Epithelial cell of prostate (primary cell): ENCODE data around the gene LENG8.
A peak's percentile ranks its signal among the peaks of the same experiment; 100 is the strongest.
"Not testable (repeated sequence)": the region's sequence is repeated elsewhere in the genome, so short reads cannot be mapped to it uniquely, and the experiment has no call there.

Experiments
- DNase-seq: peaks from one replicate; pipeline ENCODE4 v3.0.0-alpha.2; 2011; ENCODE audit warnings: low read depth, low spot score
- H3K27ac ChIP-seq: fragments of 450-650 bp; 2 replicates; pipeline ENCODE4 v1.5.1; 2017; ENCODE audit warnings: mild to moderate bottlenecking

Gene LENG8

GRCh38 chr19:54436628-54437252 lies 12.3 kb upstream of the LENG8 start:
- H3K27ac ChIP-seq: no peak overlapping the region
- no peak for DNase-seq

GRCh38 chr19:54439174-54439851 lies 9.7 kb upstream of the LENG8 start:
- H3K27ac ChIP-seq: no peak overlapping the region
- DNase-seq: no peak

- no peak for DNase-seq
- H3K27ac ChIP-seq: no peak overlapping the region
Measured at GRCh38 chr19:54440641-54441040, 8.4 kb upstream of the LENG8 start.

DNA sequence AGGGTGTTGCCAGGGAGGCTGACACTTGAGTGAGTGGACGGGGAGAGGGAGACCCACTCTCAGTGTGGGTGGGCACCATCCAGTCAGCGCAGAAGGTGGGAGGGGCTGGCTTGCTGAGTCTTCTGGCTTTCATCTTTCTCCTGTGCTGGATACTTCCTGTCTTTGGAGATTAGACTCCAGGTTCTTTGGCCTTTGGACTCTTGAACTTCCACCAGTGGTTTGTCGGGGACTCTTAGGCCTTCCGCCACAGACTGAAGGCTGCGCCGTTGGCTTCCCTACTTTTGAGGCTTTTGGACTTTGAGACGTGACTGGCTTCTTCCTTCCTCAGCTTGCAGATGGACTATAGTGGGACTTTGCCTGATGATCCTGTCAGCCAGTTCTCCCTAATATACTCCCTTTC lies 4.3 kb upstream of the LENG8 start:
- H3K27ac ChIP-seq: no peak overlapping the region
- no peak for DNase-seq

GRCh38 chr19:54446349-54446748 lies 2.6 kb upstream of the LENG8 start:
- H3K27ac ChIP-seq: not testable (repeated sequence)

GRCh38 chr19:54448040-54448773 lies 792 bp upstream of the LENG8 start:
- H3K27ac ChIP-seq: peak overlapping the region; percentile 92
- no peak for DNase-seq

More at GRCh38 chr19:54446349-54446748, 2.6 kb upstream of the LENG8 start:
- not testable (repeated sequence) for DNase-seq

DNA sequence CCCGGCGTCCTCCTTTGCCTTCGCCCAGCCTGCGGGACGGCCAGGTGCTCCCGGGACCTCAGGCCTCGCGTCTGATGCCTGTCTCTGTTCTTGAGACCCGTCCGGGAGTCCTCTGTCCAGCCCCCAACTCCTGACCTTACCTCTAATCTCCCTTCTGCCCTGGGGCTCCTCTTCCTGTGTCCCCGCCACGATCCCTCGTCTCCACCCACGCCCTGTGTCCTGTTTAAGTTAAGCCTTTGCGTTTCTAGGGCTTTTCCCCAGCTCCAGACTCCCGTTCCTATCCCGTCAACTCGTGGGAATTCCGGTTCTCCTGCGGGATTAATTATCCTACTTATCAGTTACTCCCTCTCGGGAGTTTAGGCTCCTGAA lies 686 bp downstream of the LENG8 start:
- H3K27ac ChIP-seq: peak overlapping the region; percentile 92
- no peak for DNase-seq

- peak overlapping the region; percentile 9 for H3K27ac ChIP-seq
- DNase-seq: no peak
Measured at GRCh38 chr19:54451331-54451871, 2.4 kb downstream of the LENG8 start.

DNA sequence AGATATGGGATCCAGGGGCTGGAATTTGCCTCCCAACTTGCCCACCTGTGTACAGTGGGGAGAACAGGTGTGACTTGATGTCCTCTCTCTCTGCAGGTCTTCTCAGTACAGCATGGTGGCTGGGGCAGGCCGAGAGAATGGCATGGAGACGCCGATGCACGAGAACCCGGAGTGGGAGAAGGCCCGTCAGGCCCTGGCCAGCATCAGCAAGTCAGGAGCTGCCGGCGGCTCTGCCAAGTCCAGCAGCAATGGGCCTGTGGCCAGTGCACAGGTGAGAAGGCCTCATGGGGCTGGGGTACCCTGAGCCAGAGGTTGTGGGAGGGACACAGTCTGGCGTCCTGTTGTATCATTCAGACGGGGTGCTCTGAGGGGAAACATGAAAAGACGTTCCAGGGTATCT lies 3.0 kb downstream of the LENG8 start:
- DNase-seq: no peak
- no peak overlapping the region for H3K27ac ChIP-seq

GRCh38 chr19:54452626-54453025 lies 3.6 kb downstream of the LENG8 start:
- DNase-seq: no peak
- H3K27ac ChIP-seq: no peak overlapping the region

GRCh38 chr19:54453921-54454780 lies 5.2 kb downstream of the LENG8 start:
- no peak overlapping the region for H3K27ac ChIP-seq
- DNase-seq: no peak

- DNase-seq: no peak
- no peak overlapping the region for H3K27ac ChIP-seq
Measured at GRCh38 chr19:54454781-54455675, 6.0 kb downstream of the LENG8 start.

GRCh38 chr19:54455786-54456422 lies 6.9 kb downstream of the LENG8 start:
- no peak overlapping the region for H3K27ac ChIP-seq
- DNase-seq: no peak

- H3K27ac ChIP-seq: no peak overlapping the region
- no peak for DNase-seq
Measured at GRCh38 chr19:54456423-54457373, 7.7 kb downstream of the LENG8 start.

DNA sequence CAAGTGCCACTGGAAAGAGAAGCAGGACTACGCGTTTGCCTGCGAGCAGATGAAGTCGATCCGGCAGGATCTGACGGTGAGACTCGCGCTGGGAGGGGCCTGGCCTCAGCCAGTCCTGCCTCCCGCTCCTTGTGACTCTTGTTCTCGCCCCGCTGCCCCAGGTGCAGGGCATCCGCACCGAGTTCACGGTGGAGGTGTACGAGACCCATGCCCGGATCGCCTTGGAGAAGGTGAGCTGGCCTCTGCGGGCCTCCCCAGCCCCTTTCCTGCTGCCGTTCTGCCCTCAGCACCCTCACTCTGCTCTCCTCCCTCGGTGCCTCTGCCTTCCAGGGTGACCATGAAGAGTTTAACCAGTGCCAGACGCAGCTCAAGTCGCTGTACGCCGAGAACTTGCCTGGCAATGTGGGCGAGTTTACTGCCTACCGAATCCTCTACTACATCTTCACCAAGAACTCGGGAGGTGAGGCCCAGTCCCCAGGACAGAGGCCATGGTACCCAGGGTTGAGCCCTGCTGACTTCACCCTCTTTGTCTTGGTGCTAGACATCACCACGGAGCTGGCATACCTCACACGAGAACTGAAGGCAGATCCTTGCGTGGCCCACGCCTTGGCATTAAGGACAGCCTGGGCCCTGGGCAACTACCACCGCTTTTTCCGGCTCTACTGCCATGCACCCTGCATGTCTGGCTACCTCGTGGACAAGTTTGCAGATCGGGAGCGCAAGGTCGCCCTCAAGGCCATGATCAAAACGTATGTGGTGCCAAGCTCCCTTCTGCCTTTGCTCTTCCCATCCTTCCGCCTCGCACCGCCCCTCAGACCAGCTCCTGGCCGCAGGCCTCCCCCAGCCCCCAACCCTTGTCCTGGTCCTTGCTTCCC lies 9.0 kb downstream of the LENG8 start:
- no peak for DNase-seq

GRCh38 chr19:54458648-54459281 lies 9.8 kb downstream of the LENG8 start:
- DNase-seq: no peak
- H3K27ac ChIP-seq: no peak overlapping the region

More for the DNA sequence above, 9.0 kb downstream of the LENG8 start:
- H3K27ac ChIP-seq: no peak overlapping the region
